Upper lobe of left lung (tissue), 4 donors: ENCODE data around the gene CACNA1A.

Source experiments
- POLR2AphosphoS5 ChIP-seq, 2 donors: sonication (generic); formaldehyde crosslinking; IDR thresholded peaks; one replicate each; pipeline ENCODE4 v1.5.1; 2017; ENCODE audit warnings: antibody characterized with exemption in 2 of 2
- TF ChIP-seq, protein P1 (sequence below), 6 experiments: fragments of 450-650 bp in 4 of 6; fragments of 200-600 bp in 2 of 6; sonication (generic) in 2 of 6; IDR thresholded peaks; one replicate each; pipeline ENCODE4 v1.5.1; 2016 to 2019; ENCODE audit warnings: antibody characterized with exemption in 6 of 6

DNA sequence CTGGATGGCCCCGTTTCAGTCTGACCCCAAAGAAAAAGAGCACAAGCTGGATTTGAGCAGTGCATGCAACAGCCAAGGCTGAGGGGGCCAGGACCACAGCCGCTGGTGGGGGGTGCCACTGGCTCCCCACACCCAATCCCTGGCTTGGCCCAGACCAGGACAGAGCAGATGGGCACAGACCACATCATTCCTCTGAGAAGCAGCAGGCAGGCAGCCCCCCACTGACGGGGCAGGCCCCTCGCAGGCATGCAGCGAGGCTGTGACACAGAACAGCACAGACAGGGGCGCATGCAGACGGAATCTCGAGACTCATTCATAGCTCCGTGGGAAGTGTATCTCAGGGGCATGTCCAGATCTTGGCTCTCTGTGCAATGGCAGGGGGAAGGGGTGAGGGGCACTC lies 281.2 kb downstream of the CACNA1A start:
- TF ChIP-seq, protein P1, sequence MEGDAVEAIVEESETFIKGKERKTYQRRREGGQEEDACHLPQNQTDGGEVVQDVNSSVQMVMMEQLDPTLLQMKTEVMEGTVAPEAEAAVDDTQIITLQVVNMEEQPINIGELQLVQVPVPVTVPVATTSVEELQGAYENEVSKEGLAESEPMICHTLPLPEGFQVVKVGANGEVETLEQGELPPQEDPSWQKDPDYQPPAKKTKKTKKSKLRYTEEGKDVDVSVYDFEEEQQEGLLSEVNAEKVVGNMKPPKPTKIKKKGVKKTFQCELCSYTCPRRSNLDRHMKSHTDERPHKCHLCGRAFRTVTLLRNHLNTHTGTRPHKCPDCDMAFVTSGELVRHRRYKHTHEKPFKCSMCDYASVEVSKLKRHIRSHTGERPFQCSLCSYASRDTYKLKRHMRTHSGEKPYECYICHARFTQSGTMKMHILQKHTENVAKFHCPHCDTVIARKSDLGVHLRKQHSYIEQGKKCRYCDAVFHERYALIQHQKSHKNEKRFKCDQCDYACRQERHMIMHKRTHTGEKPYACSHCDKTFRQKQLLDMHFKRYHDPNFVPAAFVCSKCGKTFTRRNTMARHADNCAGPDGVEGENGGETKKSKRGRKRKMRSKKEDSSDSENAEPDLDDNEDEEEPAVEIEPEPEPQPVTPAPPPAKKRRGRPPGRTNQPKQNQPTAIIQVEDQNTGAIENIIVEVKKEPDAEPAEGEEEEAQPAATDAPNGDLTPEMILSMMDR (IDR thresholded peaks at IDR 0.05) = no peak
- no peak for TF ChIP-seq POLR2AphosphoS5 (IDR thresholded peaks at IDR 0.05)
